ENCODE measurements around the gene PCDHGA10. TPM values are rescaled to one million over a fixed set of nuclear protein-coding genes. Genes with fewer than 3 reads are reported as not detected.

Gene PCDHGA10
- total and polyA plus RNA-seq, 2 of the 8 experiments (the other 6 are each of a cell fraction or from before 2014, with no cell fraction given) = 2.2 to 6.4 TPM

DNA sequence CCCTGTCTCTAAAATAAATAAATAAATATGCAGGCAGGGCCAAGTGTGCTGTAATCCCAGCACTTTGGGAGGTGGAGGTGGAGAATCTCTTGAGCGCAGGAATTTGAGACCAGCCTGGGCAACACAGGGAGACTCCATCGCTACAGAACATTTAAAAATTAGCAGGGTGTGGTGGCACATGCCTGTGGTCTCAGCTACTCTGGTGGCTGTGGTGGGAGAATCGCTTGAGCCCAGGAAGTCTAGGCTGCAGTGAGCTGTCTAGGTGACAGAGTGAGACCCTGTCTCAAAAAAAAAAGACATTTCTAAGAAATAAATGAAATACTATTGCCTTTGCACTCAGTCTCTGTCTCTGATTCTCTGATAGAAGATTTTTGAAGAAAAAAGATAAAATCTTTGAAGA is 1.2 kb upstream of the PCDHGA10 start:
- Histone ChIP-seq H3K4ac (replicated peaks; ENCODE audit: insufficient read length, low read depth, low read length) (no peak overlapping the region), H2BK120ac (replicated peaks; ENCODE audit: low read depth, low read length) (no peak overlapping the region), H4K91ac (replicated peaks; ENCODE audit: insufficient read length, low read length) (no peak overlapping the region), H3K36me3 (ENCODE audit: control insufficient read depth in 2 of 4, insufficient read depth in 4 of 4, low read length in 3 of 4) (peaks cover 0 to 3% (median 0%) of the 10 kb centered on the region in 4 experiments; a peak in 1 of 8 replicates), H2BK12ac (ENCODE audit: low read depth, low read length) (no peak overlapping the region), H3K23me2 (ENCODE audit: low read depth, low read length) (peaks cover 2% of the 10 kb centered on the region; the same call in 1 of the 2 replicates), H2AK5ac (ENCODE audit: low read depth, low read length) (no peak overlapping the region), H2BK5ac (ENCODE audit: low read depth, low read length) (no peak overlapping the region), H2AFZ (ENCODE audit: low read length) (no peak overlapping the region), H3K4me1 (replicated peaks in 1 of 4; ENCODE audit: control insufficient read depth in 3 of 4, insufficient read depth in 4 of 4, low read length in 3 of 4) (no peaks in the 10 kb centered on the region), H2BK15ac (ENCODE audit: low read length) (no peak overlapping the region), H3K79me1 (ENCODE audit: low read depth, low read length) (no peaks in the 10 kb centered on the region), H3K56ac (replicated peaks; ENCODE audit: insufficient read length, low read depth, low read length) (no peak overlapping the region), H2BK20ac (ENCODE audit: low read length) (no peak overlapping the region), H3K14ac (ENCODE audit: insufficient read length) (no peak overlapping the region), H4K8ac (ENCODE audit: extremely low read depth, insufficient read depth, low read length) (no peak overlapping the region; the same call in 1 of the 2 replicates), H3K23ac (ENCODE audit: insufficient read length) (no peak overlapping the region), H3K4me3 (ENCODE audit: extremely low read depth in 1 of 4, insufficient read depth in 2 of 4, low read depth in 3 of 4, low read length in 4 of 4) (no peak overlapping the region), H3K9me3 (ENCODE audit: insufficient read depth in 2 of 2, low read depth in 1 of 2, low read length in 1 of 2) (peaks cover 2 to 8% of the 10 kb centered on the region in 2 experiments; a peak in 2 of 4 replicates), H3K27me3 (replicated peaks in 1 of 4; ENCODE audit: control insufficient read depth in 3 of 4, extremely low read depth in 1 of 4, insufficient read depth in 3 of 4, low read length in 3 of 4) (peaks cover 0 to 10% (median 6%) of the 10 kb centered on the region in 4 experiments; a peak in 6 of 7 replicates), H4K20me1 (replicated peaks in 1 of 2; ENCODE audit: control insufficient read depth in 1 of 2, insufficient read depth in 2 of 2, low read length in 2 of 2) (peaks cover 0 to 1% of the 10 kb centered on the region in 2 experiments), H3K27ac (ENCODE audit: low read depth, low read length) (no peak overlapping the region), H3K9ac (replicated peaks in 1 of 4; ENCODE audit: extremely low read depth in 1 of 4, low read depth in 3 of 4, low read length in 3 of 4) (no peak overlapping the region), H3K4me2 (ENCODE audit: insufficient read depth in 1 of 2, low read depth in 2 of 2, low read length in 2 of 2) (no peak overlapping the region), H3K79me2 (ENCODE audit: control insufficient read depth in 1 of 2, insufficient read depth in 2 of 2, low read length in 2 of 2) (no peaks in the 10 kb centered on the region), H4K5ac (ENCODE audit: insufficient read length, low read depth, low read length) (no peak overlapping the region), H3K18ac (ENCODE audit: extremely low read depth, low read length) (no peak overlapping the region)
- DNase-seq (ENCODE audit: low read depth in 1 of 2, low spot score in 2 of 2) (no peak), FAIRE-seq (no peak)
- ChIA-PET CTCF (ENCODE audit: partially characterized antibody) (interaction anchor here (0.8 to 23.3 kb wide), 18 partner anchors 10 to 212 kb away, joined by 3 to 1236 read pairs (median 15); partner anchors contain the start of genes PCDHB11, PCDHB14, PCDHGA1 and PCDHGA11), POLR2A (ENCODE audit: partially characterized antibody) (no interaction called here)
- WGBS, 2 experiments (ENCODE audit: extremely low coverage in 1 of 2, insufficient coverage in 1 of 2, insufficient read length in 1 of 2, insufficient replicate concordance in 2 of 2, low coverage in 1 of 2, low lambda C conversion rate in 2 of 2, missing lambda C conversion rate in 1 of 2) = 84% methylated on average over 3 of the region's 3 CpGs; no CpG with 5 or more reads in 1 of the 2 experiments
- no peak for TF ChIP-seq RFX5 (IDR thresholded peaks at IDR 0.05; ENCODE audit: borderline replicate concordance, low read depth, low read length)
- TF ChIP-seq POLR2A (IDR thresholded peaks at IDR 0.05; ENCODE audit: control extremely low read depth in 1 of 2, low read depth in 2 of 2, low read length in 2 of 2) = no peak
- no peak for TF ChIP-seq TAF7 (optimal IDR thresholded peaks at IDR 0.05; ENCODE audit: borderline replicate concordance, low read depth, low read length)
- TF ChIP-seq JUND (IDR thresholded peaks at IDR 0.05; ENCODE audit: low read length) = no peak
- no peak for TF ChIP-seq SIN3A (conservative IDR thresholded peaks at IDR 0.05 in 1 of 2, IDR thresholded peaks at IDR 0.05 in 1 of 2; ENCODE audit: low read depth in 1 of 2, low read length in 2 of 2)
- TF ChIP-seq POU5F1 (IDR thresholded peaks at IDR 0.05; ENCODE audit: low read depth, low read length) = no peak
- TF ChIP-seq TEAD4 (IDR thresholded peaks at IDR 0.05; ENCODE audit: low read depth, low read length) = no peak
- TF ChIP-seq POLR2AphosphoS5 (IDR thresholded peaks at IDR 0.05; ENCODE audit: low read depth, low read length) = no peak
- no peak for TF ChIP-seq TCF12 (IDR thresholded peaks at IDR 0.05; ENCODE audit: low read depth, low read length)
- no peak for TF ChIP-seq CBX5 (IDR thresholded peaks at IDR 0.05; ENCODE audit: low read depth, low read length)
- no peak for TF ChIP-seq SUZ12 (IDR thresholded peaks at IDR 0.05; ENCODE audit: low read length)
- no peak for TF ChIP-seq ASH2L (IDR thresholded peaks at IDR 0.05; ENCODE audit: low read length)
- TF ChIP-seq CHD1 (IDR thresholded peaks at IDR 0.05; ENCODE audit: low read depth, low read length) = no peak
- no peak for TF ChIP-seq YY1 (IDR thresholded peaks at IDR 0.05; ENCODE audit: low read depth, low read length)
- TF ChIP-seq SRF (IDR thresholded peaks at IDR 0.05; ENCODE audit: low read depth, low read length) = no peak
- no peak for TF ChIP-seq ZNF274 (IDR thresholded peaks at IDR 0.05; ENCODE audit: borderline replicate concordance, extremely low read depth, low read length)
